GM19025 (cell line): Measurements from ENCODE around the gene DPP7.
A peak's percentile ranks its signal among the peaks of the same experiment; 100 is the strongest.

ENCODE experiments used
- ATAC-seq: cut with Tn5 transposase; IDR thresholded peaks from one replicate; pipeline ENCODE4 v1.9.1; 2021; ENCODE audit warnings: mild to moderate bottlenecking, low read depth, moderate library complexity; ENCODE audit not compliant: unreplicated experiment

DPP7 gene

GRCh38 chr9:137095664-137096517 lies 18.6 kb downstream of the DPP7 start:
- peak; percentile 83 for ATAC-seq

DNA sequence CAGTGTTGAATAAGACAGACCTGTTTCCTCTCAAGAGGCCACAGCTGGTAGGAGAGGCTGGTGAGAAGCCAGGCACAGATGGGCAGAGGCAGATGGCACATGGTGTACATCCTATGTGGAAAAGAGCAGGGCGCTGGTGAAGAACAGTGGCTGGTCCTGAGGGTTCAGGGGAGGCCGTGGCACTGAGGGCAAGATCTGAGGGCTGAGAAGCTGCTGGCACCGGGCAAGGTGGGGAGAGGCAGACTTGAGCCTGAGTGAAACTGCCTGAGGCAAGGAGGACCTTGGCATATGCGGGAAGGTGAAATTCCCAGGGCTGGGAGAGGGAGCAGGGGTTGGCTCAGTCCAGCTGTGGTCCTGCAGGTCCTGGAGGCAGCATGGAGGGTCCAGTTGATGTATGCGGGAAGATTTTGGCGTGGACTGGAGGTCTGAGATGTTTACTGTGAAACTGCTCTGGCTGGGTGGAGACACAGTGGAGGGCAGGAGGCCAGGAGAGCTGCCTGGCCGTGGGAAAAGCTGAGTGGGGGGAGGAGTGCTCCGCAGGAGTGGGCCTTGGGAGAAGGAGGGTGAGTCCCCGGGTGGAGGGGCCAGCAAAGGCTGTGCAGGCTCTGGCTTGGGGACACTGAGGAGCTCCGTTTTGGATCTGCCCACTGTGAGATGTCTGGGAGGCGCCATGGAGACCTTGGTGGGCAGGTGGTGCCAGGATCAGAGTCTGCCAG lies 25.1 kb downstream of the DPP7 start:
- ATAC-seq, result no peak

- no peak for ATAC-seq
These were observed 26.4 kb downstream of the DPP7 start for GRCh38 chr9:137088121-137088520.

- no peak for ATAC-seq
These were observed 27.1 kb downstream of the DPP7 start for GRCh38 chr9:137087409-137087925.

DNA sequence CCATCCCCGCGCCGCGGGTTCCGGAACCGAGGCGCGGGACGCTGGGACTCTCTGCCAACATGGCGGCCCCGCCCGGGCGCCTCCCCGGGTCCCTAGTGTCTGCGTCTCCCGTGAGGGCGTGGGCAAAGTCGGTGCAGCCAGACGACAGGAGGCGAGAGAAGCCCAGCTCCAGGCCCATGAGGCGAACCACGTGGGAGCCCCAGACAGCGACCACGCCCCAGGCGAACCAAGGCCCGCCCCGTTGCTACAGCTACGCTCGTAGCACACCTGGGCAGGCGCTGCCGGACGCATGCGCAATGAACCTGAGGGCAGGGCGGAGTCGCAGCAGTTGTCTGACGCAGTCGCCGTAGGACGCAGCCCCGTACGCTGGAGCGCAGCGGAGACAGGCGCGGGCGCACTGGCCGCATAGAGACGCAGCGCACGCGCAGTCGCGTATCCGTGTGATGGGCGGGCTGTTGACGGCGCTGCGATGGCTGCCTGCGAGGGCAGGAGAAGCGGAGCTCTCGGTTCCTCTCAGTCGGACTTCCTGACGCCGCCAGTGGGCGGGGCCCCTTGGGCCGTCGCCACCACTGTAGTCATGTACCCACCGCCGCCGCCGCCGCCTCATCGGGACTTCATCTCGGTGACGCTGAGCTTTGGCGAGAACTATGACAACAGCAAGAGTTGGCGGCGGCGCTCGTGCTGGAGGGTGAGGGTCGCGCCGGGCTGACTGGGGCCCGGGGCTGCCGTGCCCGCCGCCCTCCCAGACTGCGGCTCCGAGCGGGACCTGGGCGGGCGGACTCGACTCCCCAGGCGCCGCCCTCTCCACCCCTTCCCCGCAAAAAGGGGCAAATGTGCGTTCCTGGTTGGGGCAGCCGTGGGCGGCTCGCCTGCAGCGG lies 27.8 kb downstream of the DPP7 start, which contains the start of gene MAN1B1:
MAN1B1 (plus strand) TSS at position 455 of the 878 bp plus-strand sequence; CDS start at position 470, 15 bp downstream.
- peak; percentile 81 for ATAC-seq

- ATAC-seq, result no peak
These were observed 28.5 kb downstream of the DPP7 start for GRCh38 chr9:137085920-137086530.

- ATAC-seq, result no peak
These were observed 30.0 kb downstream of the DPP7 start for GRCh38 chr9:137084526-137084925.

DNA sequence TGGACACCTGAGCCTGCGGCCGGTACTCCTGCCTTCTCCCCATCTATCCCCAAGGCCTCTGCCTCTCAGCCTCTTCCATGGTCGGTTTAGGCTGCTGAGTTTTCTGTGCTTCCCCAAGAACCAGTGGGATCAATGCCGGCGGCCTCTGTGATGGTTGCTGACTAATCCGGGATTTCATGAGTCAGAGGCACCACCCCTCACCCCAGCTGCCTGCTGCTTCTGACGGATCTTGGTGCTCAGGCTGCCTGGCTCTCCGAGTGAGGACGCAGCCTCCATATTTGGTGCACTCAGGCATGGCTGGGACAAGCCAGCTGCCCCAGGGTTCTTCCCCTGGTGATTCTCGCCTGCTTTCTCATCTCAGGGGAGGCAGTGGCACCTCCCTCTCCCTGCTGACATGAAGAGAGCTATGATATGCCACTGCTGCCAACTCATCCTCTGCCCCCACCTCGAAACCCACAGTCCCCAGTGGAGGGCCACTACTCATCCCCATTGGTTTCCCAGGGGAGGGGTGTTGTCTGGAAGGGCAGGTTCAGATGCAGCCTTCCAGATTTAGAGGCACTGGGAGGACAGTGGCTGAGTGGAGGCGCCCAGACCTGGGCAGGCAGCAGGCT lies 31.0 kb downstream of the DPP7 start:
- ATAC-seq, result no peak

- ATAC-seq, result no peak
These were observed 31.6 kb downstream of the DPP7 start for GRCh38 chr9:137082925-137083290.

DNA sequence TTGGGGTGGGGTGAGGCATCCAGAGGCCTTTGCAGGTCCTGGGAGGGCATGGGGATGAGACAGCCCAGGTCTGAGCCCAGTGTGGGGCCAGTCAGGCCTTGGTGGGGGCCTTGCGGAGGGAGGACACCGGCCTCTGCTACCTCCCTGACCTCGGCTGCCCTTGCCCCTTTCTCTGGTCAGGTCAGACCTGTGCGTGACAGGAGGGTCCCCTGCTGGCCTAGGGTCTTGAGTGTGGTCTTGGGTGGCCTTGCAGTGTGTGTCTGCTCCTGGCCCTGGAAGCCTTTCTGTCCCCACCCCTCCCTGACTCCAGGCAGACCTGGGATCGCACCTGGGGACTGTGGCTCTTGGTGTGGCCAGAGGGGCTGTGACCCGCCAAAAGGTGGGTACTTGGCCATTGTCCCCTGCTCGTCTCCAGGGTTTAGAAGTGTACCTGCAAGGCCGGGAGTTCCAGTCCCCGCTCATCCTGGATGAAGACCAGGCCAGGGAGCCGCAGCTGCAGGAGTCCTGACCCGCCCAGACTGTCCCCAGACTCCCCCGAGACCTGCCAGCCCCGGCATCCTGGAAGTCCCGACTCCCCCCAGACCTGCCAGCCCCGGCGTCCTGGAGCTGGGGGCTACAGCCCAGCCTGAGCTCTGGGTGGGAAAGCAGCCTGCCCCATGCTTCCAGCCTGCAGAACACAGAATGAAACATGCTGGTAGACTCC lies 32.2 kb downstream of the DPP7 start:
- ATAC-seq, result no peak

- no peak for ATAC-seq
These were observed 34.0 kb downstream of the DPP7 start for GRCh38 chr9:137080260-137081122.

- ATAC-seq, result no peak
These were observed 35.1 kb downstream of the DPP7 start for GRCh38 chr9:137079401-137079787.

- no peak for ATAC-seq
These were observed 35.7 kb downstream of the DPP7 start for GRCh38 chr9:137078701-137079400.

DNA sequence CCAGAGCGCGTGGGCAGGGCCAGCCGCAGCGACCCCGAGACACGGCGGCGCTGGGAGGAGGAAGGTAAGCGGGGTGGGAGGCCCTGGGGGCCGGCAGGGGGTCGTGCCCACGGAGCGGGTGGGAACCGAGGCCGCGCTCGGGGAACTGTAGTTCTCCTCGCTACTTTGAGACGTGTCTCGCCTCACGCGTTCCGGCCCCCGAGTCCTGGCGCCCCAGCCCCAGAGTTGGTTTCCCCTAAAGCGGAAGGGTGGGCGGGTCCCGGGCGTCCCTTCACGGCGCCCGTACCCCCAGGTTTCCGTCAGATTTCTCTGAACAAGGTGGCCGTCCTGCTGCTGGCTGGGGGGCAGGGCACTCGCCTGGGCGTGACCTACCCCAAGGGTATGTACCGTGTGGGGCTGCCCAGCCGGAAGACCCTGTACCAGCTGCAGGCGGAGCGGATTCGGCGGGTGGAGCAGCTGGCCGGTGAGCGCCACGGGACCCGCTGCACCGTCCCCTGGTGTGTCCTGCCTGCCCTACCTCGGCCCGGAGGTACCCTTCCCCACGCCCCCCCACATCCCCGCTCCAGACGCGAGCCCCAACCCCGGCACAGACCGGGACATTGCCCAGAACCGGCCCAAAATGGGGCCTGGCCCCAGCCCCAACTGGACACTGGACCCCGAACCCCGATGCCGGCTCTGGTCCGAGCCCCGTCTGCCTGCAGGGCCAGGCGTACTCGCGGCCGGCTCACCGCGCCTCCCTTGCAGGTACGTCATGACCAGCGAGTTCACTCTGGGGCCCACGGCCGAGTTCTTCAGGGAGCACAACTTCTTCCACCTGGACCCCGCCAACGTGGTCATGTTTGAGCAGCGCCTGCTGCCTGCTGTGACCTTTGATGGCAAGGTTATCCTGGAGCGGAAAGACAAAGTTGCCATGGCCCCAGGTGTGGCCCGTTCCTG lies 36.5 kb downstream of the DPP7 start:
- peak; percentile 21 for ATAC-seq

DNA sequence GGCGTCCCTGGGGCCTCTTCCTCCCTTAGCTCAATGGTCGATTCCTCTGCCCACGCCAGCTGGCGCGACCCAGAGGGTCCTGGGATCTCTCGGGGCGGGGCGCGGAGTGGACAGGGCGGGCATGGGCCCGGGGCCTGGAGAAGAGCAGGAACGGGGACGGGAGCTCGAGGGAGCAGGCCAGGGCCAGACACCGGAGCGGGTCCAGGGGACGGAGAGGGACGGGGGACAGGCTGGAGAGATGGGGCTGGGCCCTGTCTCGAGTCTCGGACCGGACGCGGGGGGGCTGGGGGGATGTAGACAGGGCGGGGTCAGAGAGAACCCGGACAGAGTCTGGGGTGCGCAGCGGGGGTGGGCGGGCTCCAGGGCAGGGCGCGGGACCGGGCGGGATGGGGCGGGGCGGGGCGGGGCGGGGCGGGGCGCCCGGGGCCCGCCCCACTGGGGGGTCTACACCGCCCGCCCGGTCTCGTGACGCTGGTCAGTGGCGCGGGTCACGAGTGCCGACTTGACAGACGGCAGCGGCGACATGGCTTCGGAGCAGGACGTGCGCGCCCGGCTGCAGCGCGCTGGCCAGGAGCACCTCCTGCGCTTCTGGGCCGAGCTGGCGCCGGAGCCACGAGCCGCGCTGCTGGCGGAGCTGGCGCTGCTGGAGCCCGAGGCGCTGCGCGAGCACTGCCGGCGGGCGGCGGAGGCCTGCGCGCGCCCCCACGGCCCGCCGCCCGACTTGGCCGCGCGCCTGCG lies 37.4 kb downstream of the DPP7 start, which contains the start of gene UAP1L1:
UAP1L1 (plus strand) TSS at position 508 of the 738 bp plus-strand sequence; CDS start at position 524, 16 bp downstream.
- ATAC-seq, result peak; percentile 47

DNA sequence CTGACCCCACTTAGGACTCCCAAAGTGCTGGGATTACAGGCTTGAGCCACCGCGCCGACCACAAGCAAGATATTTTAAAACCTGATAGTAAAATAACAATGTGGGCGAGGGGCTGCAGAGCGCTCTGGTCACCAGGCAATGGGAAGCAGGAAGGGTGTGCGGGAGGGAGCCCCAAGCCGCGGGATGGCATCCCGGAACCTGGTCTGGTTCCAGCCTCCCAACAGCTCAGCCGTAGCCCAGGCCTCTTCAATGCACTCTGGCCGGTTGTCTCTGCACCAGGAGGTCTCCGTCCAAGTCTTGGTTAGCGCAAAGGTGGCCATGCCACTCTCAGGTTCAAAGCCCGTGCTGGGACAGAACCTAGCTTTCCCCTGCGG lies 37.9 kb downstream of the DPP7 start:
- ATAC-seq, result no peak
